OCI-LY7 (cell line): ENCODE data around the gene SLC35F1. TPM values are rescaled to one million over a fixed set of nuclear protein-coding genes. Genes with fewer than 3 reads are reported as not detected.

Experiments
- BruUV-seq: library from RNA; stranded (reverse); fragments of 400-500 nt; replicated peaks from 2 replicates; lab custom pipeline; 2021; lab: Mats Ljungman, UMichigan
- CTCF ChIA-PET: fragments of 300-600 bp; sonication (Branson Sonifier 250); formaldehyde crosslinking; loops from one replicate; lab custom pipeline; 2022; ENCODE audit warnings: antibody characterized with exemption; ENCODE audit not compliant: unreplicated experiment; lab: Charles Lee
- POLR2A ChIA-PET: fragments of 300-600 bp; sonication (Branson Sonifier 250); formaldehyde crosslinking; loops from one replicate; lab custom pipeline; 2022; ENCODE audit warnings: antibody characterized with exemption; lab: Charles Lee
- DNase-seq: peaks from one replicate; pipeline ENCODE4 v3.0.0-alpha.2; 2015; ENCODE audit warnings: low spot score
- H2AFZ ChIP-seq: fragments of 200-600 bp; sonication (generic), shearing (Covaris generic); 2 replicates; pipeline ENCODE4 v1.6.1; 2014; ENCODE audit warnings: mild to moderate bottlenecking, antibody characterized with exemption, low read length, moderate library complexity
- H3K27ac ChIP-seq: fragments of 200-600 bp; sonication (generic); 2 replicates; pipeline ENCODE4 v1.5.1; 2014; ENCODE audit warnings: mixed run types, low read depth, mild to moderate bottlenecking, moderate library complexity, low read length, inconsistent platforms; ENCODE audit not compliant: poor library complexity, severe bottlenecking
- H3K36me3 ChIP-seq: fragments of 200-600 bp; sonication (generic); 2 replicates; pipeline ENCODE4 v1.6.1; 2014; ENCODE audit warnings: mild to moderate bottlenecking, antibody characterized with exemption, low read length, moderate library complexity, mixed read lengths; ENCODE audit not compliant: insufficient read depth
- H3K4me1 ChIP-seq: fragments of 200-600 bp; sonication (generic); 2 replicates; pipeline ENCODE4 v1.5.1; 2014; ENCODE audit warnings: mild to moderate bottlenecking, low read length; ENCODE audit not compliant: insufficient read depth, poor library complexity, severe bottlenecking
- H3K4me2 ChIP-seq: fragments of 200-600 bp; sonication (generic); 2 replicates; pipeline ENCODE4 v1.6.1; 2014; ENCODE audit warnings: mild to moderate bottlenecking, low read length
- H3K4me3 ChIP-seq: fragments of 200-600 bp; sonication (generic); 2 replicates; pipeline ENCODE4 v1.5.1; 2014; ENCODE audit warnings: mild to moderate bottlenecking, low read depth, low read length; ENCODE audit not compliant: poor library complexity, severe bottlenecking
- H3K79me2 ChIP-seq: fragments of 200-600 bp; sonication (generic); 2 replicates; pipeline ENCODE4 v1.6.1; 2016; ENCODE audit warnings: low read depth, mild to moderate bottlenecking, low read length, moderate library complexity, mixed read lengths; ENCODE audit not compliant: insufficient read depth
- H3K9me2 ChIP-seq: fragments of 200-600 bp; sonication (generic); 2 replicates; pipeline ENCODE4 v1.6.1; 2016; ENCODE audit warnings: mild to moderate bottlenecking, low read length, mixed read lengths; ENCODE audit not compliant: insufficient read depth
- H3K9me3 ChIP-seq: fragments of 200-600 bp; sonication (generic); 2 replicates; pipeline ENCODE4 v1.6.1; 2014; ENCODE audit warnings: mild to moderate bottlenecking, mixed run types, low read length, mixed read lengths
- H4K20me1 ChIP-seq: fragments of 200-600 bp; sonication (generic); 2 replicates; pipeline ENCODE4 v1.6.1; 2014; ENCODE audit warnings: mild to moderate bottlenecking, antibody characterized with exemption, low read length, moderate library complexity, mixed read lengths; ENCODE audit not compliant: insufficient read depth
- EZH2phosphoT487 ChIP-seq: fragments of 200-600 bp; sonication (generic); IDR thresholded peaks from 2 replicates; pipeline ENCODE4 v1.6.1; 2018; ENCODE audit warnings: low read depth, borderline replicate concordance, mild to moderate bottlenecking, mixed run types, antibody characterized with exemption, low read length, moderate library complexity, mixed read lengths
- intact Hi-C: fragments of 100-400 bp; cut with micrococcal nuclease; formaldehyde crosslinking; loops from one replicate; pipeline ENCODE4 v1.10.0; 2022; ENCODE audit not compliant: unreplicated experiment
- total RNA-seq, 2 experiments: library from RNA; depleted of rRNA in 1 of 2; stranded (reverse); fragments of >200 nt in 1 of 2; shearing (Covaris generic) in 1 of 2; gene quantifications; 2 replicates each; pipeline ENCODE4 v1.2.3, GENCODE V29; 2014 to 2022
- TF ChIP-seq, protein P1 (sequence below): fragments of 200-600 bp; sonication (generic); conservative IDR thresholded peaks from 2 replicates; pipeline ENCODE4 v1.5.1; 2014; ENCODE audit warnings: mild to moderate bottlenecking, antibody characterized with exemption, low read length, moderate library complexity, mixed read lengths

Gene SLC35F1
- total RNA-seq, 2 experiments from 2014 or later = 0.03 TPM; not detected in 1

DNA sequence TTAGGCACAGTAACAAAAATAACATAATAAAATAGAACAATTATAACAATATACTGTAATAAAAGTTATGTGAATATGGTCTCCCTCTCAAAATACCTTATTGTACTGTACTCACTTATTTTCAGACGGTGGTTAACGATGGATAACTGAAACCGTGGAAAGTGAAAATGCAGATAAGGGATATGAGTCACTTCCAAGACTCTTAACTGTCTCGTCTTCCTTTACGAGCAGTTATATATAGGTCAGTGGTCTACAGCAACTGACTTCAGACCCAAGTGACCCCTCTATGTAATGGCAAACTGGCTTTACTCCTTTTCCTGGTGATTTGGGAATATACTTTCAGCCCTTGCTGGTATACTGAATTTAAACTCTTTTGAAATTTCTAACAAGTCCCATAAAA is 261.4 kb downstream of the SLC35F1 start:
- H3K4me3 ChIP-seq = no peak overlapping the region
- CTCF ChIA-PET = no interaction called here
- H3K79me2 ChIP-seq = no peaks in the 10 kb centered on the region
- no peaks in the 10 kb centered on the region for H3K9me2 ChIP-seq
- no peak overlapping the region for H3K27ac ChIP-seq
- DNase-seq = no peak
- no peak overlapping the region for H2AFZ ChIP-seq
- H3K36me3 ChIP-seq = no peaks in the 10 kb centered on the region
- BruUV-seq = no TSS peak
- H3K4me1 ChIP-seq = no peaks in the 10 kb centered on the region
- no peak for TF ChIP-seq EZH2phosphoT487
- TF ChIP-seq, protein P1, sequence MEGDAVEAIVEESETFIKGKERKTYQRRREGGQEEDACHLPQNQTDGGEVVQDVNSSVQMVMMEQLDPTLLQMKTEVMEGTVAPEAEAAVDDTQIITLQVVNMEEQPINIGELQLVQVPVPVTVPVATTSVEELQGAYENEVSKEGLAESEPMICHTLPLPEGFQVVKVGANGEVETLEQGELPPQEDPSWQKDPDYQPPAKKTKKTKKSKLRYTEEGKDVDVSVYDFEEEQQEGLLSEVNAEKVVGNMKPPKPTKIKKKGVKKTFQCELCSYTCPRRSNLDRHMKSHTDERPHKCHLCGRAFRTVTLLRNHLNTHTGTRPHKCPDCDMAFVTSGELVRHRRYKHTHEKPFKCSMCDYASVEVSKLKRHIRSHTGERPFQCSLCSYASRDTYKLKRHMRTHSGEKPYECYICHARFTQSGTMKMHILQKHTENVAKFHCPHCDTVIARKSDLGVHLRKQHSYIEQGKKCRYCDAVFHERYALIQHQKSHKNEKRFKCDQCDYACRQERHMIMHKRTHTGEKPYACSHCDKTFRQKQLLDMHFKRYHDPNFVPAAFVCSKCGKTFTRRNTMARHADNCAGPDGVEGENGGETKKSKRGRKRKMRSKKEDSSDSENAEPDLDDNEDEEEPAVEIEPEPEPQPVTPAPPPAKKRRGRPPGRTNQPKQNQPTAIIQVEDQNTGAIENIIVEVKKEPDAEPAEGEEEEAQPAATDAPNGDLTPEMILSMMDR = no peak
- intact Hi-C loops = no loop called here
- no peak overlapping the region for H3K4me2 ChIP-seq
- no peaks in the 10 kb centered on the region for H4K20me1 ChIP-seq
- H3K9me3 ChIP-seq = no peaks in the 10 kb centered on the region
- POLR2A ChIA-PET = no interaction called here

DNA sequence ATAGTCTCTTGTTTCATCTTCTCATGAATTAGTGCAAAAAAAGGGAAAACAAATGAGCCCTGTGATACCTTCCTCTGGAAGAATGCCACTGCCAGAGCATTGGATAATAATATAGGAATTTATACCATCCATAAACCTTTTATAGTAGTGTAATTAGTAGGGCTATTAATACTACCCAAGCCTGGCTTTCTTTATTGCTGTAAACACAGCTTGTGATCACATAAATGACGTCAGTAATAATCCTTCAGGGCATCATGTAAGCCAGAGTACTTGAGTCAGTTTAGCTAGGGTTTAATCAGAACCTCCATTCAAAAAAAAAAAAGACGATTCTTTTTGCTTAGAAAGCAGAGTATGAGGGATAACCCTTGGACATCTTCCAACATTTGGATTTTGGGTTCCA is 264.8 kb downstream of the SLC35F1 start:
- H3K4me3 ChIP-seq = no peak overlapping the region
- H3K9me3 ChIP-seq = no peaks in the 10 kb centered on the region
- H3K27ac ChIP-seq = no peak overlapping the region
- intact Hi-C loops = no loop called here
- no peak for TF ChIP-seq EZH2phosphoT487
- TF ChIP-seq, protein P1 = no peak
- BruUV-seq = no TSS peak
- no peaks in the 10 kb centered on the region for H3K4me1 ChIP-seq
- H3K36me3 ChIP-seq = no peaks in the 10 kb centered on the region
- H3K4me2 ChIP-seq = no peak overlapping the region
- POLR2A ChIA-PET = interaction anchor here (1.4 kb wide), 1 partner anchor 239 kb away, joined by 3 read pairs; no protein-coding TSS in a partner anchor
- no peak for DNase-seq
- no peaks in the 10 kb centered on the region for H3K79me2 ChIP-seq
- CTCF ChIA-PET = no interaction called here
- no peaks in the 10 kb centered on the region for H4K20me1 ChIP-seq
- no peak overlapping the region for H2AFZ ChIP-seq
- H3K9me2 ChIP-seq = no peaks in the 10 kb centered on the region

DNA sequence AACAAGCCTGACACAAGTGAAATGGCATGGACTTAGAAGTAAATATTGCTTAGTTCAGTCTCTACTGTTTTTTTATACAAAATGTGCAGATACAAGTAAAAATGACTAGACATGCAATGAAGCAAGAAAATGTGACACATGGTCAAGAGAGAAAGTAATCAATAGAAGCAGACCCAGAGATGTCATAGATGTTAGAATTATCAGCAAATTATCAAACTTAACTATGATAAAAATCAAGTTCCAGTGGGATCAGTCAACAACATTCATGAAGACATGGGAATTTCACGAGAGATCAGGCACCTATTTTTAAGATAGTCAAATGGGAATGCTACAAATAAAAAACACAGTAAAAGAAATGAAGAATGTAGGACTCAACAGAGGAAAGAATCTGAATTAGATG is 267.0 kb downstream of the SLC35F1 start:
- intact Hi-C loops = no loop called here
- Histone ChIP-seq H4K20me1 (no peaks in the 10 kb centered on the region), H3K9me3 (no peaks in the 10 kb centered on the region), H3K4me1 (no peaks in the 10 kb centered on the region), H3K79me2 (no peaks in the 10 kb centered on the region), H2AFZ (no peak overlapping the region), H3K4me2 (no peak overlapping the region), H3K9me2 (no peaks in the 10 kb centered on the region), H3K36me3 (no peaks in the 10 kb centered on the region), H3K27ac (no peak overlapping the region), H3K4me3 (no peak overlapping the region)
- DNase-seq = no peak
- ChIA-PET POLR2A (no interaction called here), CTCF (no interaction called here)
- BruUV-seq = no TSS peak
- TF ChIP-seq, protein P1 = no peak
- no peak for TF ChIP-seq EZH2phosphoT487
